Kasumi-1 (cell line): Measurements from ENCODE around the gene CDKL4.
"Not testable (repeated sequence)": the region's sequence is repeated elsewhere in the genome, so short reads cannot be mapped to it uniquely, and the experiment has no call there.

ENCODE experiments used
- DNase-seq, 2 experiments: peaks; one replicate each; lab custom pipeline; 2025; lab: John Stamatoyannopoulos, UW

CDKL4 gene

GRCh38 chr2:39179974-39180960, 63.5 kb downstream of the CDKL4 start:
- no peak for DNase-seq

GRCh38 chr2:39178756-39179155, 65.0 kb downstream of the CDKL4 start:
- DNase-seq, result no peak

GRCh38 chr2:39176997-39177396, 66.8 kb downstream of the CDKL4 start:
- no peak for DNase-seq

GRCh38 chr2:39175026-39175812, 68.6 kb downstream of the CDKL4 start:
- no peak for DNase-seq

- DNase-seq, result no peak
Observed at GRCh38 chr2:39174022-39174421, 69.7 kb downstream of the CDKL4 start.

- DNase-seq, result not testable (repeated sequence)
Observed at GRCh38 chr2:39172047-39172706, 71.6 kb downstream of the CDKL4 start.

- no peak for DNase-seq
Observed at GRCh38 chr2:39171621-39172020, 72.1 kb downstream of the CDKL4 start.

GRCh38 chr2:39164089-39164488, 79.7 kb downstream of the CDKL4 start:
- no peak for DNase-seq

- DNase-seq, result no peak
Observed at GRCh38 chr2:39160982-39161381, 82.8 kb downstream of the CDKL4 start.

- DNase-seq, result no peak
Observed at GRCh38 chr2:39159283-39159682, 84.5 kb downstream of the CDKL4 start.

- no peak for DNase-seq
Observed at GRCh38 chr2:39158351-39158750, 85.4 kb downstream of the CDKL4 start.

GRCh38 chr2:39156846-39157245, 86.9 kb downstream of the CDKL4 start:
- no peak for DNase-seq

- DNase-seq, result no peak
Observed at GRCh38 chr2:39156107-39156506, 87.7 kb downstream of the CDKL4 start.

- not testable (repeated sequence) for DNase-seq
Observed at GRCh38 chr2:39155573-39155972, 88.2 kb downstream of the CDKL4 start.

- no peak for DNase-seq
Observed at GRCh38 chr2:39154944-39155343, 88.8 kb downstream of the CDKL4 start.

- DNase-seq, result no peak
Observed at GRCh38 chr2:39153312-39153711, 90.5 kb downstream of the CDKL4 start.

- no peak for DNase-seq
Observed at GRCh38 chr2:39152504-39152903, 91.3 kb downstream of the CDKL4 start.

GRCh38 chr2:39150890-39151497, 92.8 kb downstream of the CDKL4 start:
- no peak for DNase-seq

- no peak for DNase-seq
Observed at GRCh38 chr2:39150102-39150562, 93.6 kb downstream of the CDKL4 start.

- DNase-seq, result no peak
Observed at GRCh38 chr2:39146630-39147029, 97.1 kb downstream of the CDKL4 start.

GRCh38 chr2:39145906-39146421, 97.8 kb downstream of the CDKL4 start:
- DNase-seq, result no peak

- no peak for DNase-seq
Observed at GRCh38 chr2:39144416-39144815, 99.4 kb downstream of the CDKL4 start.
